ENCODE results near the gene RAP1GAP. TPM values are rescaled to one million over a fixed set of nuclear protein-coding genes. Genes with fewer than 3 reads are reported as not detected.

Gene RAP1GAP
- total and polyA plus RNA-seq, 2 of the 13 experiments (the other 11 are each of a cell fraction or from before 2014, with no cell fraction given): 11.9 to 37.5 TPM

GRCh38 chr1:21648352-21648730, 20.8 kb downstream of the RAP1GAP start:
- intact Hi-C loops (cut with micrococcal nuclease; ENCODE audit: unreplicated experiment) (no loop called here), in situ Hi-C loops (cut with HindIII; ENCODE audit: extremely low pct_ligation_motif_present, low pct_unique_long_range_greater_than_20kb) (no loop called here)
- Histone ChIP-seq H3K4me3 (replicated peaks in 1 of 3; ENCODE audit: insufficient read depth in 1 of 3, low read depth in 2 of 3, low read length in 3 of 3) (no peak overlapping the region), H3K36me3 (replicated peaks in 1 of 2; ENCODE audit: control insufficient read depth in 1 of 2, insufficient read depth in 2 of 2, low read length in 2 of 2) (peaks cover 3 to 27% of the 10 kb centered on the region in 2 experiments; a peak in 4 of 5 replicates), H3K27me3 (ENCODE audit: control insufficient read depth in 1 of 2, insufficient read depth in 2 of 2, low read length in 2 of 2) (no peaks in the 10 kb centered on the region), H2AFZ (ENCODE audit: low read length) (no peak overlapping the region), H3K4me2 (ENCODE audit: low read depth, low read length) (no peak overlapping the region), H3K9me3 (ENCODE audit: low read length) (no peaks in the 10 kb centered on the region), H3K79me2 (ENCODE audit: insufficient read depth, low read length) (no peaks in the 10 kb centered on the region), H3K4me1 (ENCODE audit: insufficient read depth, low read length) (peaks cover 27% of the 10 kb centered on the region), H3K9ac (ENCODE audit: insufficient read depth, low read depth, low read length) (no peak overlapping the region), H4K20me1 (ENCODE audit: insufficient read depth, low read length) (peaks cover 38% of the 10 kb centered on the region), H3K27ac (ENCODE audit: extremely low read length, insufficient read depth, low read length) (no peak overlapping the region)
- CTCF ChIA-PET (ENCODE audit: low intra/inter-chr PET ratio, low total read pairs): no interaction called here
- 71% methylated on average over 4 of the region's 4 CpGs for WGBS (ENCODE audit: low lambda C conversion rate)
- POLR2A ChIA-PET: no interaction called here
- ATAC-seq (no peak), FAIRE-seq (no peak), DNase-seq (ENCODE audit: low spot score) (no peak)
- no TSS peak for BruUV-seq (replicated peaks)
- TF ChIP-seq ZFX (CRISPR knock-in tag; IDR thresholded peaks at IDR 0.05; ENCODE audit: low read depth): no peak
- peak; percentile 2; the same call in 1 of the 2 replicates for TF ChIP-seq ZNF687 (CRISPR knock-in tag; IDR thresholded peaks at IDR 0.05)
- TF ChIP-seq HOXA9 (CRISPR knock-in tag; IDR thresholded peaks at IDR 0.05; ENCODE audit: borderline replicate concordance): no peak
- no peak for TF ChIP-seq SP1 (IDR thresholded peaks at IDR 0.05)
- TF ChIP-seq SP1 (CRISPR knock-in tag; IDR thresholded peaks at IDR 0.05): no peak
- TF ChIP-seq, protein P1, sequence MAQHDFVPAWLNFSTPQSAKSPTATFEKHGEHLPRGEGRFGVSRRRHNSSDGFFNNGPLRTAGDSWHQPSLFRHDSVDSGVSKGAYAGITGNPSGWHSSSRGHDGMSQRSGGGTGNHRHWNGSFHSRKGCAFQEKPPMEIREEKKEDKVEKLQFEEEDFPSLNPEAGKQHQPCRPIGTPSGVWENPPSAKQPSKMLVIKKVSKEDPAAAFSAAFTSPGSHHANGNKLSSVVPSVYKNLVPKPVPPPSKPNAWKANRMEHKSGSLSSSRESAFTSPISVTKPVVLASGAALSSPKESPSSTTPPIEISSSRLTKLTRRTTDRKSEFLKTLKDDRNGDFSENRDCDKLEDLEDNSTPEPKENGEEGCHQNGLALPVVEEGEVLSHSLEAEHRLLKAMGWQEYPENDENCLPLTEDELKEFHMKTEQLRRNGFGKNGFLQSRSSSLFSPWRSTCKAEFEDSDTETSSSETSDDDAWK (CRISPR knock-in tag; IDR thresholded peaks at IDR 0.05): no peak
- no peak for TF ChIP-seq ARNT2 (CRISPR knock-in tag; IDR thresholded peaks at IDR 0.05; ENCODE audit: low read depth)
- no peak for TF ChIP-seq ZNF124 (CRISPR knock-in tag; IDR thresholded peaks at IDR 0.05)
- TF ChIP-seq SOX6 (IDR thresholded peaks at IDR 0.05): no peak
- no peak for TF ChIP-seq SOX6 (CRISPR knock-in tag; IDR thresholded peaks at IDR 0.05)

All from HepG2 (cell line).